SK-N-SH treated with all-trans-retinoic acid at 6 μM for 48 hours (cell line): ENCODE data around the gene PTX4.

Experiments used
- ATAC-seq: fragments of 200-7000 bp; cut with Tn5 transposase; 3 replicates; pipeline ENCODE4 v1.9.1; 2020; ENCODE audit warnings: mild to moderate bottlenecking, moderate library complexity
- ARNTL ChIP-seq: fragments of 450-650 bp; formaldehyde crosslinking; IDR thresholded peaks from 2 replicates; pipeline ENCODE4 v1.5.0; 2020; ENCODE audit warnings: low read depth, mild to moderate bottlenecking, moderate library complexity, borderline replicate concordance
- BACH2 ChIP-seq: fragments of 250-450 bp; sonication (Bioruptor Pico); IDR thresholded peaks from 2 replicates; pipeline ENCODE4 v1.9.0; 2021; ENCODE audit warnings: mild to moderate bottlenecking, borderline replicate concordance
- CREB5 ChIP-seq: fragments of 250-450 bp; sonication (Bioruptor Pico); IDR thresholded peaks from 2 replicates; pipeline ENCODE4 v1.5.1; 2020; ENCODE audit warnings: low read depth, mild to moderate bottlenecking, moderate library complexity
- CSDC2 ChIP-seq: fragments of 250-450 bp; sonication (Bioruptor Pico); IDR thresholded peaks from 2 replicates; pipeline ENCODE4 v1.5.0; 2020; ENCODE audit warnings: mild to moderate bottlenecking, moderate library complexity
- CSRNP3 ChIP-seq: fragments of 250-450 bp; sonication (Bioruptor Pico); IDR thresholded peaks from 2 replicates; pipeline ENCODE4 v1.5.1; 2021; ENCODE audit warnings: mild to moderate bottlenecking, moderate library complexity
- ESRRG ChIP-seq: fragments of 250-450 bp; sonication (Bioruptor Pico); IDR thresholded peaks from 2 replicates; pipeline ENCODE4 v1.6.1; 2021; ENCODE audit warnings: mild to moderate bottlenecking
- GLIS3 ChIP-seq: fragments of 250-450 bp; sonication (Bioruptor Pico); IDR thresholded peaks from 2 replicates; pipeline ENCODE4 v1.5.0; 2020; ENCODE audit warnings: mild to moderate bottlenecking, moderate library complexity
- OSR1 ChIP-seq: fragments of 250-450 bp; sonication (Bioruptor Pico); IDR thresholded peaks from 2 replicates; pipeline ENCODE4 v1.8.0; 2022; ENCODE audit warnings: moderate library complexity, mild to moderate bottlenecking, inconsistent platforms
- PATZ1 ChIP-seq: fragments of 250-450 bp; sonication (Bioruptor Pico); IDR thresholded peaks from 2 replicates; pipeline ENCODE4 v1.8.0; 2020; ENCODE audit warnings: mild to moderate bottlenecking, moderate library complexity, borderline replicate concordance
- PPARA ChIP-seq: fragments of 250-450 bp; sonication (Bioruptor Pico); IDR thresholded peaks from 2 replicates; pipeline ENCODE4 v1.5.0; 2020; ENCODE audit warnings: mild to moderate bottlenecking, borderline replicate concordance
- RARB ChIP-seq: fragments of 250-450 bp; sonication (Bioruptor Pico); IDR thresholded peaks from 2 replicates; pipeline ENCODE4 v1.8.0; 2021; ENCODE audit warnings: mild to moderate bottlenecking, moderate library complexity
- SNAI2 ChIP-seq: fragments of 250-450 bp; sonication (Bioruptor Pico); IDR thresholded peaks from 2 replicates; pipeline ENCODE4 v1.5.0; 2020; ENCODE audit warnings: mild to moderate bottlenecking, moderate library complexity
- TCF4 ChIP-seq: fragments of 250-450 bp; sonication (Bioruptor Pico); IDR thresholded peaks from 2 replicates; pipeline ENCODE4 v1.8.0; 2021; ENCODE audit warnings: mild to moderate bottlenecking, moderate library complexity, borderline replicate concordance
- TSHZ2 ChIP-seq: fragments of 250-450 bp; sonication (Bioruptor Pico); IDR thresholded peaks from 2 replicates; pipeline ENCODE4 v1.5.0; 2020; ENCODE audit warnings: mild to moderate bottlenecking, moderate library complexity
- ZC3H10 ChIP-seq: fragments of 250-450 bp; sonication (Bioruptor Pico); IDR thresholded peaks from 2 replicates; pipeline ENCODE4 v1.5.1; 2021; ENCODE audit warnings: mild to moderate bottlenecking, moderate library complexity
- ZFP3 ChIP-seq: fragments of 250-450 bp; sonication (Bioruptor Pico); IDR thresholded peaks from 2 replicates; pipeline ENCODE4 v1.5.0; 2020; ENCODE audit warnings: mild to moderate bottlenecking, moderate library complexity
- ZFP30 ChIP-seq: fragments of 450-650 bp; formaldehyde crosslinking; IDR thresholded peaks from 2 replicates; pipeline ENCODE4 v1.5.0; 2022; ENCODE audit warnings: mild to moderate bottlenecking, moderate library complexity
- ZNF565 ChIP-seq: fragments of 450-650 bp; formaldehyde crosslinking; conservative IDR thresholded peaks from 2 replicates; pipeline ENCODE4 v1.5.0; 2020; ENCODE audit warnings: low read depth, mild to moderate bottlenecking, moderate library complexity
- ZNF70 ChIP-seq: fragments of 450-650 bp; formaldehyde crosslinking; IDR thresholded peaks from 2 replicates; pipeline ENCODE4 v1.5.0; 2020; ENCODE audit warnings: mild to moderate bottlenecking, moderate library complexity
- ZNF8 ChIP-seq: fragments of 450-650 bp; formaldehyde crosslinking; IDR thresholded peaks from 2 replicates; pipeline ENCODE4 v1.5.0; 2020; ENCODE audit warnings: mild to moderate bottlenecking, moderate library complexity

Gene PTX4

GRCh38 chr16:1532081-1532760 lies 43.5 kb upstream of the PTX4 start:
- ATAC-seq: peak; percentile 19

GRCh38 chr16:1531638-1531910 lies 42.8 kb upstream of the PTX4 start:
- TF ChIP-seq SNAI2 (CRISPR knock-in tag) (no peak), ESRRG (no peak), ZFP3 (CRISPR knock-in tag) (0 out of 2 replicates have a peak, but pooled peaks have one; percentile 26)
- peak; percentile 7 for ATAC-seq

More at GRCh38 chr16:1532081-1532760, 43.5 kb upstream of the PTX4 start:
- TF ChIP-seq BACH2 (CRISPR knock-in tag) (no peak), OSR1 (CRISPR knock-in tag) (no peak), ZNF8 (CRISPR knock-in tag) (no peak), ZC3H10 (CRISPR knock-in tag) (no peak), RARB (CRISPR knock-in tag) (no peak), CSRNP3 (CRISPR knock-in tag) (no peak), ZFP3 (CRISPR knock-in tag) (no peak), ZFP30 (CRISPR knock-in tag) (no peak)

- ATAC-seq: peak; percentile 75
- TF ChIP-seq TCF4 (CRISPR knock-in tag): peak; percentile 89
- TF ChIP-seq CSRNP3 (CRISPR knock-in tag): no peak
- peak; percentile 15; the same call in 1 of the 2 replicates for TF ChIP-seq RARB (CRISPR knock-in tag)
- TF ChIP-seq ARNTL (CRISPR knock-in tag): no peak
- no peak for TF ChIP-seq CSDC2 (CRISPR knock-in tag)
- TF ChIP-seq ZNF70 (CRISPR knock-in tag): peak; percentile 59
- no peak for TF ChIP-seq ZC3H10 (CRISPR knock-in tag)
- no peak for TF ChIP-seq TSHZ2
These were observed 42.3 kb upstream of the PTX4 start for GRCh38 chr16:1530883-1531637.

GRCh38 chr16:1530349-1530882 lies 41.7 kb upstream of the PTX4 start:
- TF ChIP-seq PPARA (CRISPR knock-in tag) (no peak), GLIS3 (CRISPR knock-in tag) (no peak), ESRRG (no peak), ZC3H10 (CRISPR knock-in tag) (no peak), PATZ1 (no peak), CREB5 (CRISPR knock-in tag) (no peak), ARNTL (CRISPR knock-in tag) (no peak), TSHZ2 (no peak), ZNF565 (CRISPR knock-in tag) (no peak), ZNF8 (CRISPR knock-in tag) (no peak), TCF4 (CRISPR knock-in tag) (no peak), BACH2 (CRISPR knock-in tag) (no peak), RARB (CRISPR knock-in tag) (no peak)
- TF ChIP-seq, all 23 proteins: peak for 0
- ATAC-seq: no peak
